WTC11 (cell line): Measurements from ENCODE around the gene PLK1. TPM values are rescaled to one million over a fixed set of nuclear protein-coding genes. Genes with fewer than 3 reads are reported as not detected.

Experiments used
- CBFB ChIP-seq: sonication (generic); formaldehyde crosslinking; IDR thresholded peaks from 2 replicates; pipeline ENCODE4 v1.8.1; 2022; ENCODE audit warnings: mild to moderate bottlenecking, low read depth, missing genetic modification reagents
- CREM ChIP-seq: sonication (generic); formaldehyde crosslinking; IDR thresholded peaks from 2 replicates; pipeline ENCODE4 v1.8.1; 2022; ENCODE audit warnings: mild to moderate bottlenecking, missing genetic modification reagents, moderate library complexity
- ELF4 ChIP-seq: sonication (generic); formaldehyde crosslinking; IDR thresholded peaks from 2 replicates; pipeline ENCODE4 v1.8.1; 2022; ENCODE audit warnings: low read depth, mild to moderate bottlenecking, moderate library complexity, missing genetic modification reagents
- FOXJ3 ChIP-seq: sonication (generic); formaldehyde crosslinking; IDR thresholded peaks from 2 replicates; pipeline ENCODE4 v1.9.0; 2021; ENCODE audit warnings: missing genetic modification reagents, mild to moderate bottlenecking, borderline replicate concordance
- GTF2I ChIP-seq: fragments of 250-450 bp; sonication (Bioruptor Pico); conservative IDR thresholded peaks from 2 replicates; pipeline ENCODE4 v1.4.0; 2021; ENCODE audit warnings: mild to moderate bottlenecking
- IRF2 ChIP-seq: sonication (generic); formaldehyde crosslinking; IDR thresholded peaks from 2 replicates; pipeline ENCODE4 v1.8.0; 2022; ENCODE audit warnings: low read depth, missing genetic modification reagents, borderline replicate concordance
- MXD4 ChIP-seq: fragments of 250-450 bp; sonication (Bioruptor Pico); IDR thresholded peaks from 2 replicates; pipeline ENCODE4 v1.8.0; 2021; ENCODE audit warnings: mild to moderate bottlenecking, moderate library complexity, borderline replicate concordance
- NR1H2 ChIP-seq: sonication (generic); formaldehyde crosslinking; IDR thresholded peaks from 2 replicates; pipeline ENCODE4 v1.9.0; 2021; ENCODE audit warnings: mild to moderate bottlenecking, moderate library complexity, missing genetic modification reagents
- NR3C1 ChIP-seq: sonication (generic); formaldehyde crosslinking; conservative IDR thresholded peaks from 2 replicates; pipeline ENCODE4 v1.8.1; 2023; ENCODE audit warnings: low read depth, mild to moderate bottlenecking, missing genetic modification reagents
- PRRX2 ChIP-seq: fragments of 250-450 bp; sonication (Bioruptor Pico); IDR thresholded peaks from 2 replicates; pipeline ENCODE4 v1.8.0; 2021; ENCODE audit warnings: mild to moderate bottlenecking
- SOX15 ChIP-seq: fragments of 250-450 bp; sonication (Bioruptor Pico); IDR thresholded peaks from 2 replicates; pipeline ENCODE4 v1.9.0; 2021; ENCODE audit warnings: mild to moderate bottlenecking
- TEAD1 ChIP-seq: sonication (generic); formaldehyde crosslinking; IDR thresholded peaks from 2 replicates; pipeline ENCODE4 v1.8.0; 2022; ENCODE audit warnings: mild to moderate bottlenecking, missing genetic modification reagents
- ZNF396 ChIP-seq: fragments of 250-450 bp; sonication (Bioruptor Pico); IDR thresholded peaks from 2 replicates; pipeline ENCODE4 v1.8.0; 2021; ENCODE audit warnings: mild to moderate bottlenecking, moderate library complexity, borderline replicate concordance
- ZNF671 ChIP-seq: fragments of 250-450 bp; sonication (Bioruptor Pico); IDR thresholded peaks from 2 replicates; pipeline ENCODE4 v1.8.0; 2021; ENCODE audit warnings: mild to moderate bottlenecking
- total RNA-seq: library from RNA; stranded (reverse); gene quantifications from 3 replicates; pipeline ENCODE4 v1.2.3, GENCODE V29; 2021
- TF ChIP-seq, protein P1 (sequence below): sonication (generic); formaldehyde crosslinking; IDR thresholded peaks from 2 replicates; pipeline ENCODE4 v1.8.1; 2023; ENCODE audit warnings: mild to moderate bottlenecking, moderate library complexity, missing genetic modification reagents
- TF ChIP-seq, protein P2 (sequence below): sonication (generic); formaldehyde crosslinking; IDR thresholded peaks from 2 replicates; pipeline ENCODE4 v1.8.0; 2022; ENCODE audit warnings: missing genetic modification reagents
- TF ChIP-seq, protein P3 (sequence below): fragments of 250-450 bp; sonication (Bioruptor Pico); IDR thresholded peaks from 2 replicates; pipeline ENCODE4 v1.9.0; 2021; ENCODE audit warnings: mild to moderate bottlenecking
- TF ChIP-seq, protein P4 (sequence below): sonication (generic); formaldehyde crosslinking; IDR thresholded peaks from 2 replicates; pipeline ENCODE4 v1.8.1; 2023; ENCODE audit warnings: mild to moderate bottlenecking, missing genetic modification reagents, moderate library complexity
- TF ChIP-seq, protein P5 (sequence below): fragments of 200-600 bp; IDR thresholded peaks from 2 replicates; pipeline ENCODE4 v1.8.0; 2022; ENCODE audit warnings: antibody characterized with exemption
- TF ChIP-seq, protein P6 (sequence below): sonication (generic); formaldehyde crosslinking; IDR thresholded peaks from 2 replicates; pipeline ENCODE4 v1.8.1; 2023; ENCODE audit warnings: mild to moderate bottlenecking, missing genetic modification reagents, borderline replicate concordance
- TF ChIP-seq, protein P7 (sequence below): fragments of 250-450 bp; sonication (Bioruptor Pico); IDR thresholded peaks from 2 replicates; pipeline ENCODE4 v1.8.0; 2021; ENCODE audit warnings: mild to moderate bottlenecking
- TF ChIP-seq, protein P8 (sequence below): sonication (generic); formaldehyde crosslinking; conservative IDR thresholded peaks from 2 replicates; pipeline ENCODE4 v1.8.1; 2022; ENCODE audit warnings: mild to moderate bottlenecking, missing genetic modification reagents

PLK1 gene
- total RNA-seq, 1 experiment from 2014 or later, result 167 TPM

DNA sequence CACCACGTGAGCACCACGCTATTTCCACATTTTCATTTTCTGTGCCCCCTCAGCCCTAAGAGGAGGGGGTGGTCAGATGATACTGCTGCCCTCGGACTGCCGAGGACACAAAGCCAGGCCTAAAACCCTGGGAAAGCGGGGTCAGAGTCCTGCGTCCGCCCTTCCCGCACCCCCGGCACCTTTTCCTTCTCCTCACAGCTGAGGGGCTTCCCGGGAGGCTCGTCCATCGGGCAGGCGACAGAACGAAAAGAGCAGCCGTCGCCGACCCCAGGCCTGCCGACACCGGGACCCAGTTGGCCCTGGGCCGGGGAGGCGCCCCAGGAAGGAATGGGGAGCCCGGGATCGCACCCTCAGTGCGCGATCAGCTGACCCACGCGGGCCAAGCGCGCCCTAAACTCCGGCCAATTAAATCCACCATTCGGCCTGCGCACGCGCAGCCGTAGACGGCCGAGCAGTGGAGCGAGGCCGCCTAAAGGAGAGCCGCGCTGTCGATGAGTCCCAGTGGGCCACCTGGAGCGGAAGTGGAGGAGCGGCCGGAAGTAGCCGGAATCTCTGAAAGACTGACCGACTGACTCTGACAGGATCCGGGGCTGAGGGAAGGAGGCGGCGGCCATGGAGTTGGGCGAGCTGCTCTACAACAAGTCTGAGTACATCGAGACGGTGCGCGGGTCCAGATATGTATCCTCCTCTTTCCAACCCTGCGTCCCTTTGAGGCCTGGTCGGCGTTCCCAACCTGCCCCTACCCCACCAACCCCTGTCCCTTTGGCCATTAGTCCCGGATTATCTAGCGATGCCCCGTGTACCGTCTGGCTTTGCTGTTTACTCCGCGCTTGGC, 37.5 kb upstream of the PLK1 start, which contains the start of the genes DCTN5 and PALB2 (continued):
- no peak for TF ChIP-seq NR3C1 (CRISPR knock-in tag)
- no peak for TF ChIP-seq GTF2I (CRISPR knock-in tag)
- TF ChIP-seq SOX15 (CRISPR knock-in tag), result no peak
- TF ChIP-seq CREM, result peak; percentile 26; the same call in 1 of the 2 replicates
- no peak for TF ChIP-seq FOXJ3 (CRISPR knock-in tag)
- TF ChIP-seq, protein P1, sequence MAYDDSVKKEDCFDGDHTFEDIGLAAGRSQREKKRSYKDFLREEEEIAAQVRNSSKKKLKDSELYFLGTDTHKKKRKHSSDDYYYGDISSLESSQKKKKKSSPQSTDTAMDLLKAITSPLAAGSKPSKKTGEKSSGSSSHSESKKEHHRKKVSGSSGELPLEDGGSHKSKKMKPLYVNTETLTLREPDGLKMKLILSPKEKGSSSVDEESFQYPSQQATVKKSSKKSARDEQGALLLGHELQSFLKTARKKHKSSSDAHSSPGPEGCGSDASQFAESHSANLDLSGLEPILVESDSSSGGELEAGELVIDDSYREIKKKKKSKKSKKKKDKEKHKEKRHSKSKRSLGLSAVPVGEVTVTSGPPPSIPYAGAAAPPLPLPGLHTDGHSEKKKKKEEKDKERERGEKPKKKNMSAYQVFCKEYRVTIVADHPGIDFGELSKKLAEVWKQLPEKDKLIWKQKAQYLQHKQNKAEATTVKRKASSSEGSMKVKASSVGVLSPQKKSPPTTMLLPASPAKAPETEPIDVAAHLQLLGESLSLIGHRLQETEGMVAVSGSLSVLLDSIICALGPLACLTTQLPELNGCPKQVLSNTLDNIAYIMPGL (CRISPR knock-in tag), result peak; percentile 47
- TF ChIP-seq, protein P2, sequence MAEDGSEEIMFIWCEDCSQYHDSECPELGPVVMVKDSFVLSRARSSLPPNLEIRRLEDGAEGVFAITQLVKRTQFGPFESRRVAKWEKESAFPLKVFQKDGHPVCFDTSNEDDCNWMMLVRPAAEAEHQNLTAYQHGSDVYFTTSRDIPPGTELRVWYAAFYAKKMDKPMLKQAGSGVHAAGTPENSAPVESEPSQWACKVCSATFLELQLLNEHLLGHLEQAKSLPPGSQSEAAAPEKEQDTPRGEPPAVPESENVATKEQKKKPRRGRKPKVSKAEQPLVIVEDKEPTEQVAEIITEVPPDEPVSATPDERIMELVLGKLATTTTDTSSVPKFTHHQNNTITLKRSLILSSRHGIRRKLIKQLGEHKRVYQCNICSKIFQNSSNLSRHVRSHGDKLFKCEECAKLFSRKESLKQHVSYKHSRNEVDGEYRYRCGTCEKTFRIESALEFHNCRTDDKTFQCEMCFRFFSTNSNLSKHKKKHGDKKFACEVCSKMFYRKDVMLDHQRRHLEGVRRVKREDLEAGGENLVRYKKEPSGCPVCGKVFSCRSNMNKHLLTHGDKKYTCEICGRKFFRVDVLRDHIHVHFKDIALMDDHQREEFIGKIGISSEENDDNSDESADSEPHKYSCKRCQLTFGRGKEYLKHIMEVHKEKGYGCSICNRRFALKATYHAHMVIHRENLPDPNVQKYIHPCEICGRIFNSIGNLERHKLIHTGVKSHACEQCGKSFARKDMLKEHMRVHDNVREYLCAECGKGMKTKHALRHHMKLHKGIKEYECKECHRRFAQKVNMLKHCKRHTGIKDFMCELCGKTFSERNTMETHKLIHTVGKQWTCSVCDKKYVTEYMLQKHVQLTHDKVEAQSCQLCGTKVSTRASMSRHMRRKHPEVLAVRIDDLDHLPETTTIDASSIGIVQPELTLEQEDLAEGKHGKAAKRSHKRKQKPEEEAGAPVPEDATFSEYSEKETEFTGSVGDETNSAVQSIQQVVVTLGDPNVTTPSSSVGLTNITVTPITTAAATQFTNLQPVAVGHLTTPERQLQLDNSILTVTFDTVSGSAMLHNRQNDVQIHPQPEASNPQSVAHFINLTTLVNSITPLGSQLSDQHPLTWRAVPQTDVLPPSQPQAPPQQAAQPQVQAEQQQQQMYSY (CRISPR knock-in tag), result no peak
- no peak for TF ChIP-seq CBFB (CRISPR knock-in tag)
- TF ChIP-seq, protein P3, sequence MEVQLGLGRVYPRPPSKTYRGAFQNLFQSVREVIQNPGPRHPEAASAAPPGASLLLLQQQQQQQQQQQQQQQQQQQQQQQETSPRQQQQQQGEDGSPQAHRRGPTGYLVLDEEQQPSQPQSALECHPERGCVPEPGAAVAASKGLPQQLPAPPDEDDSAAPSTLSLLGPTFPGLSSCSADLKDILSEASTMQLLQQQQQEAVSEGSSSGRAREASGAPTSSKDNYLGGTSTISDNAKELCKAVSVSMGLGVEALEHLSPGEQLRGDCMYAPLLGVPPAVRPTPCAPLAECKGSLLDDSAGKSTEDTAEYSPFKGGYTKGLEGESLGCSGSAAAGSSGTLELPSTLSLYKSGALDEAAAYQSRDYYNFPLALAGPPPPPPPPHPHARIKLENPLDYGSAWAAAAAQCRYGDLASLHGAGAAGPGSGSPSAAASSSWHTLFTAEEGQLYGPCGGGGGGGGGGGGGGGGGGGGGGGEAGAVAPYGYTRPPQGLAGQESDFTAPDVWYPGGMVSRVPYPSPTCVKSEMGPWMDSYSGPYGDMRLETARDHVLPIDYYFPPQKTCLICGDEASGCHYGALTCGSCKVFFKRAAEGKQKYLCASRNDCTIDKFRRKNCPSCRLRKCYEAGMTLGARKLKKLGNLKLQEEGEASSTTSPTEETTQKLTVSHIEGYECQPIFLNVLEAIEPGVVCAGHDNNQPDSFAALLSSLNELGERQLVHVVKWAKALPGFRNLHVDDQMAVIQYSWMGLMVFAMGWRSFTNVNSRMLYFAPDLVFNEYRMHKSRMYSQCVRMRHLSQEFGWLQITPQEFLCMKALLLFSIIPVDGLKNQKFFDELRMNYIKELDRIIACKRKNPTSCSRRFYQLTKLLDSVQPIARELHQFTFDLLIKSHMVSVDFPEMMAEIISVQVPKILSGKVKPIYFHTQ (CRISPR knock-in tag), result no peak
- no peak for TF ChIP-seq ELF4 (CRISPR knock-in tag)
- no peak for TF ChIP-seq NR1H2 (CRISPR knock-in tag)
- TF ChIP-seq, protein P4, sequence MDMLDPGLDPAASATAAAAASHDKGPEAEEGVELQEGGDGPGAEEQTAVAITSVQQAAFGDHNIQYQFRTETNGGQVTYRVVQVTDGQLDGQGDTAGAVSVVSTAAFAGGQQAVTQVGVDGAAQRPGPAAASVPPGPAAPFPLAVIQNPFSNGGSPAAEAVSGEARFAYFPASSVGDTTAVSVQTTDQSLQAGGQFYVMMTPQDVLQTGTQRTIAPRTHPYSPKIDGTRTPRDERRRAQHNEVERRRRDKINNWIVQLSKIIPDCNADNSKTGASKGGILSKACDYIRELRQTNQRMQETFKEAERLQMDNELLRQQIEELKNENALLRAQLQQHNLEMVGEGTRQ (CRISPR knock-in tag), result peak; percentile 94
- no peak for TF ChIP-seq IRF2
- TF ChIP-seq, protein P5, sequence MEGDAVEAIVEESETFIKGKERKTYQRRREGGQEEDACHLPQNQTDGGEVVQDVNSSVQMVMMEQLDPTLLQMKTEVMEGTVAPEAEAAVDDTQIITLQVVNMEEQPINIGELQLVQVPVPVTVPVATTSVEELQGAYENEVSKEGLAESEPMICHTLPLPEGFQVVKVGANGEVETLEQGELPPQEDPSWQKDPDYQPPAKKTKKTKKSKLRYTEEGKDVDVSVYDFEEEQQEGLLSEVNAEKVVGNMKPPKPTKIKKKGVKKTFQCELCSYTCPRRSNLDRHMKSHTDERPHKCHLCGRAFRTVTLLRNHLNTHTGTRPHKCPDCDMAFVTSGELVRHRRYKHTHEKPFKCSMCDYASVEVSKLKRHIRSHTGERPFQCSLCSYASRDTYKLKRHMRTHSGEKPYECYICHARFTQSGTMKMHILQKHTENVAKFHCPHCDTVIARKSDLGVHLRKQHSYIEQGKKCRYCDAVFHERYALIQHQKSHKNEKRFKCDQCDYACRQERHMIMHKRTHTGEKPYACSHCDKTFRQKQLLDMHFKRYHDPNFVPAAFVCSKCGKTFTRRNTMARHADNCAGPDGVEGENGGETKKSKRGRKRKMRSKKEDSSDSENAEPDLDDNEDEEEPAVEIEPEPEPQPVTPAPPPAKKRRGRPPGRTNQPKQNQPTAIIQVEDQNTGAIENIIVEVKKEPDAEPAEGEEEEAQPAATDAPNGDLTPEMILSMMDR, result no peak
- no peak for TF ChIP-seq ZNF671
- TF ChIP-seq PRRX2 (CRISPR knock-in tag), result no peak
- no peak for TF ChIP-seq MXD4
- peak; percentile 84 for TF ChIP-seq TEAD1 (CRISPR knock-in tag)
- TF ChIP-seq, protein P6, sequence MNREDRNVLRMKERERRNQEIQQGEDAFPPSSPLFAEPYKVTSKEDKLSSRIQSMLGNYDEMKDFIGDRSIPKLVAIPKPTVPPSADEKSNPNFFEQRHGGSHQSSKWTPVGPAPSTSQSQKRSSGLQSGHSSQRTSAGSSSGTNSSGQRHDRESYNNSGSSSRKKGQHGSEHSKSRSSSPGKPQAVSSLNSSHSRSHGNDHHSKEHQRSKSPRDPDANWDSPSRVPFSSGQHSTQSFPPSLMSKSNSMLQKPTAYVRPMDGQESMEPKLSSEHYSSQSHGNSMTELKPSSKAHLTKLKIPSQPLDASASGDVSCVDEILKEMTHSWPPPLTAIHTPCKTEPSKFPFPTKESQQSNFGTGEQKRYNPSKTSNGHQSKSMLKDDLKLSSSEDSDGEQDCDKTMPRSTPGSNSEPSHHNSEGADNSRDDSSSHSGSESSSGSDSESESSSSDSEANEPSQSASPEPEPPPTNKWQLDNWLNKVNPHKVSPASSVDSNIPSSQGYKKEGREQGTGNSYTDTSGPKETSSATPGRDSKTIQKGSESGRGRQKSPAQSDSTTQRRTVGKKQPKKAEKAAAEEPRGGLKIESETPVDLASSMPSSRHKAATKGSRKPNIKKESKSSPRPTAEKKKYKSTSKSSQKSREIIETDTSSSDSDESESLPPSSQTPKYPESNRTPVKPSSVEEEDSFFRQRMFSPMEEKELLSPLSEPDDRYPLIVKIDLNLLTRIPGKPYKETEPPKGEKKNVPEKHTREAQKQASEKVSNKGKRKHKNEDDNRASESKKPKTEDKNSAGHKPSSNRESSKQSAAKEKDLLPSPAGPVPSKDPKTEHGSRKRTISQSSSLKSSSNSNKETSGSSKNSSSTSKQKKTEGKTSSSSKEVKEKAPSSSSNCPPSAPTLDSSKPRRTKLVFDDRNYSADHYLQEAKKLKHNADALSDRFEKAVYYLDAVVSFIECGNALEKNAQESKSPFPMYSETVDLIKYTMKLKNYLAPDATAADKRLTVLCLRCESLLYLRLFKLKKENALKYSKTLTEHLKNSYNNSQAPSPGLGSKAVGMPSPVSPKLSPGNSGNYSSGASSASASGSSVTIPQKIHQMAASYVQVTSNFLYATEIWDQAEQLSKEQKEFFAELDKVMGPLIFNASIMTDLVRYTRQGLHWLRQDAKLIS (CRISPR knock-in tag), result no peak
- TF ChIP-seq ZNF396 (CRISPR knock-in tag), result no peak
- TF ChIP-seq, protein P7, sequence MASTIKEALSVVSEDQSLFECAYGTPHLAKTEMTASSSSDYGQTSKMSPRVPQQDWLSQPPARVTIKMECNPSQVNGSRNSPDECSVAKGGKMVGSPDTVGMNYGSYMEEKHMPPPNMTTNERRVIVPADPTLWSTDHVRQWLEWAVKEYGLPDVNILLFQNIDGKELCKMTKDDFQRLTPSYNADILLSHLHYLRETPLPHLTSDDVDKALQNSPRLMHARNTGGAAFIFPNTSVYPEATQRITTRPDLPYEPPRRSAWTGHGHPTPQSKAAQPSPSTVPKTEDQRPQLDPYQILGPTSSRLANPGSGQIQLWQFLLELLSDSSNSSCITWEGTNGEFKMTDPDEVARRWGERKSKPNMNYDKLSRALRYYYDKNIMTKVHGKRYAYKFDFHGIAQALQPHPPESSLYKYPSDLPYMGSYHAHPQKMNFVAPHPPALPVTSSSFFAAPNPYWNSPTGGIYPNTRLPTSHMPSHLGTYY (CRISPR knock-in tag), result no peak
- TF ChIP-seq, protein P8, sequence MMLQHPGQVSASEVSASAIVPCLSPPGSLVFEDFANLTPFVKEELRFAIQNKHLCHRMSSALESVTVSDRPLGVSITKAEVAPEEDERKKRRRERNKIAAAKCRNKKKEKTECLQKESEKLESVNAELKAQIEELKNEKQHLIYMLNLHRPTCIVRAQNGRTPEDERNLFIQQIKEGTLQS (CRISPR knock-in tag), result no peak
